ENCODE results near the gene BAMBI.
A peak's percentile ranks its signal among the peaks of the same experiment; 100 is the strongest.

DNA sequence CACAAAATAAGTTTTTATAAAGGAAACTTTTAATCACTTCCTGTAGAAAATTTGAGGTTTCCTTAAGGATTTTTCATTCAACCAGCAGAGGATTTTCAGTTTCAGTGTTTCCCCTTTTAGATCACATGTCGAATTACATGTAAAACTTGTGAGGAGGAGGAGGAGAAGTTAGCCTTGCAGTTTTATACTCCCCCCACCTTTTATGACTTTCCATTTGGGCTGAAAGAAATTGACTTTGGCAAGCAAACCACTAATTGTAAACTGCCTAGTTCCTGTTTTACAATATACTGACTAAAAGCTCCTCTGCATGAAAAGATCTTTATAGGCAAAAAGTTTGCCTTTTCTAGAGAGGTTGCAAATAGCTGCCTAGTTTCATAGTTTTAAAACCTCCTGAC, 3.0 kb downstream of the BAMBI start:
- TF ChIP-seq CTCF (conservative IDR thresholded peaks at IDR 0.05; ENCODE audit: low read depth, low read length) = 0 out of 2 replicates have a peak, but pooled peaks have one; percentile 2
- no peak for TF ChIP-seq EZH2 (IDR thresholded peaks at IDR 0.05; ENCODE audit: borderline replicate concordance, low read depth, low read length, poor library complexity, severe bottlenecking)

Data from A673 (cell line).